IPS DF 4.7 (cell line): ENCODE data around the gene SLC7A1.
"Not testable (repeated sequence)": the region's sequence is repeated elsewhere in the genome, so short reads cannot be mapped to it uniquely, and the experiment has no call there.

Source experiments
- DNase-seq: peaks from one replicate; pipeline ENCODE4 v3.0.0-alpha.2; 2013; ENCODE audit warnings: low spot score; ENCODE audit errors: extremely low read depth

Gene SLC7A1

GRCh38 chr13:29595380-29596063 is at the start of gene SLC7A1:
TSS of gene SLC7A1 (minus strand) at chr13:29595688. CDS start at chr13:29536188, 59,500 bp downstream.
- peak; percentile 64 for DNase-seq

GRCh38 chr13:29640665-29641064 is 45.2 kb upstream of the SLC7A1 start:
- DNase-seq = no peak

- DNase-seq = not testable (repeated sequence)
Observed at GRCh38 chr13:29636831-29637230, 41.3 kb upstream of the SLC7A1 start.

- DNase-seq = no peak
Observed at GRCh38 chr13:29624997-29625396, 29.5 kb upstream of the SLC7A1 start.

- no peak for DNase-seq
Observed at GRCh38 chr13:29621841-29622240, 26.4 kb upstream of the SLC7A1 start.

- no peak for DNase-seq
Observed at GRCh38 chr13:29621051-29621800, 25.7 kb upstream of the SLC7A1 start.

GRCh38 chr13:29619995-29620394 is 24.5 kb upstream of the SLC7A1 start:
- DNase-seq = no peak

- no peak for DNase-seq
Observed at GRCh38 chr13:29613101-29613500, 17.6 kb upstream of the SLC7A1 start.

GRCh38 chr13:29607465-29607864 is 12.0 kb upstream of the SLC7A1 start:
- no peak for DNase-seq

- DNase-seq = no peak
Observed at GRCh38 chr13:29605860-29606526, 10.5 kb upstream of the SLC7A1 start.

GRCh38 chr13:29598321-29598720 is 2.8 kb upstream of the SLC7A1 start:
- DNase-seq = no peak

GRCh38 chr13:29597706-29598105 is 2.2 kb upstream of the SLC7A1 start:
- no peak for DNase-seq

GRCh38 chr13:29597246-29597645 is 1.8 kb upstream of the SLC7A1 start:
- DNase-seq = no peak

- DNase-seq = no peak
Observed at GRCh38 chr13:29596064-29596418, 553 bp upstream of the SLC7A1 start.

- DNase-seq = no peak
Observed at GRCh38 chr13:29594710-29595379, 643 bp downstream of the SLC7A1 start.

GRCh38 chr13:29594303-29594709 is 1.2 kb downstream of the SLC7A1 start:
- no peak for DNase-seq

- no peak for DNase-seq
Observed at GRCh38 chr13:29593605-29594297, 1.7 kb downstream of the SLC7A1 start.

- DNase-seq = no peak
Observed at GRCh38 chr13:29591310-29591709, 4.2 kb downstream of the SLC7A1 start.

GRCh38 chr13:29589967-29590366 is 5.5 kb downstream of the SLC7A1 start:
- no peak for DNase-seq

- no peak for DNase-seq
Observed at GRCh38 chr13:29589234-29589633, 6.3 kb downstream of the SLC7A1 start.

GRCh38 chr13:29587645-29588044 is 7.8 kb downstream of the SLC7A1 start:
- no peak for DNase-seq
